Tibial artery (tissue), 4 donors: ENCODE measurements around the gene PTMA.

ENCODE experiments used
- DNase-seq, 2 donors: peaks; one replicate each; pipeline ENCODE4 v3.0.0-alpha.2; 2019
- H3K27ac ChIP-seq, 2 donors: fragments of 200-600 bp; sonication (generic) in 1 of 2; 1 replicate in 1 of 2; 2 replicates in 1 of 2; pipeline ENCODE4 v1.5.1; 2018 to 2019; ENCODE audit warnings: mild to moderate bottlenecking in 1 of 2
- H3K27me3 ChIP-seq, 2 donors: fragments of 200-600 bp; sonication (generic) in 1 of 2; one replicate each; pipeline versions ENCODE4 v1.5.1 to v1.6.0; 2016 to 2019
- H3K36me3 ChIP-seq, 3 donors: fragments of 200-600 bp; sonication (generic) in 2 of 3; one replicate each; pipeline ENCODE4 v1.5.1; 2016 to 2019; ENCODE audit warnings: mild to moderate bottlenecking in 2 of 3
- H3K4me1 ChIP-seq, 4 donors: fragments of 200-600 bp; sonication (generic) in 2 of 4; 1 replicate in 3 of 4; 2 replicates in 1 of 4; pipeline ENCODE4 v1.5.1; 2016 to 2019
- H3K4me3 ChIP-seq, 2 donors: fragments of 200-600 bp; sonication (generic) in 1 of 2; 1 replicate in 1 of 2; 2 replicates in 1 of 2; pipeline ENCODE4 v1.5.1; 2018 to 2019; ENCODE audit warnings: mild to moderate bottlenecking in 2 of 2
- H3K9me3 ChIP-seq, 3 donors: fragments of 200-600 bp; sonication (generic) in 1 of 3; one replicate each; pipeline ENCODE4 v1.5.1; 2016 to 2019
- intact Hi-C: fragments of 100-400 bp; cut with DNase I; formaldehyde crosslinking; loops from one replicate; pipeline ENCODE4 v1.15.0; 2023; ENCODE audit warnings: low total_unique reads
- TF ChIP-seq, protein P1 (sequence below), 2 experiments: fragments of 200-600 bp in 1 of 2; fragments of 450-650 bp in 1 of 2; IDR thresholded peaks; one replicate each; pipeline ENCODE4 v1.5.1; 2017 to 2019; ENCODE audit warnings: antibody characterized with exemption in 2 of 2, mild to moderate bottlenecking in 1 of 2, moderate library complexity in 1 of 2

Gene PTMA

DNA sequence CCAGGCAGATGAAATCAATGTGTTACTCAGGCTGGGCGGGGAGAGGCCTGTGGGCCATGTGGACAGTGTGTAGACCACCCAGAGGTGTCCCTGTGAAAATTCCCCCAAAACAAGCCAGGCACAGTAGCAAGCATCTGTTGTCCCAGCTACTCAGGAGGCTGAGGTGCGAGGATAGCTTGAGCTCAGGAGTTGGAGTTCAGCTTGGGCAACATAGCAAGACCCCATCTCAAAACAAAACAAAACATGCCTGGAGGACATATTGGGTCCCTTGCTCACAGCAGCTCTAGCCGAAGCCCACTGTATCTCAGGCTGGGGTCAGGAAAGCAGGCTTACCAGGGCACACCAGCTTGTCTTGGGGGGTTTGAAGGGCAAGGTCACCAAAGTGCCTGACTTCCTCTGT, 4.3 kb upstream of the PTMA start:
- intact Hi-C loops, result no loop called here
- peaks cover 0 to 30% (median 13%) of the 10 kb centered on the region in 4 donors for H3K4me1 ChIP-seq
- no peaks in the 10 kb centered on the region for H3K36me3 ChIP-seq
- no peaks in the 10 kb centered on the region for H3K27me3 ChIP-seq
- H3K9me3 ChIP-seq, result no peaks in the 10 kb centered on the region
- no peak for DNase-seq
- no peak overlapping the region for H3K4me3 ChIP-seq
- TF ChIP-seq, protein P1, sequence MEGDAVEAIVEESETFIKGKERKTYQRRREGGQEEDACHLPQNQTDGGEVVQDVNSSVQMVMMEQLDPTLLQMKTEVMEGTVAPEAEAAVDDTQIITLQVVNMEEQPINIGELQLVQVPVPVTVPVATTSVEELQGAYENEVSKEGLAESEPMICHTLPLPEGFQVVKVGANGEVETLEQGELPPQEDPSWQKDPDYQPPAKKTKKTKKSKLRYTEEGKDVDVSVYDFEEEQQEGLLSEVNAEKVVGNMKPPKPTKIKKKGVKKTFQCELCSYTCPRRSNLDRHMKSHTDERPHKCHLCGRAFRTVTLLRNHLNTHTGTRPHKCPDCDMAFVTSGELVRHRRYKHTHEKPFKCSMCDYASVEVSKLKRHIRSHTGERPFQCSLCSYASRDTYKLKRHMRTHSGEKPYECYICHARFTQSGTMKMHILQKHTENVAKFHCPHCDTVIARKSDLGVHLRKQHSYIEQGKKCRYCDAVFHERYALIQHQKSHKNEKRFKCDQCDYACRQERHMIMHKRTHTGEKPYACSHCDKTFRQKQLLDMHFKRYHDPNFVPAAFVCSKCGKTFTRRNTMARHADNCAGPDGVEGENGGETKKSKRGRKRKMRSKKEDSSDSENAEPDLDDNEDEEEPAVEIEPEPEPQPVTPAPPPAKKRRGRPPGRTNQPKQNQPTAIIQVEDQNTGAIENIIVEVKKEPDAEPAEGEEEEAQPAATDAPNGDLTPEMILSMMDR (IDR thresholded peaks at IDR 0.05), result no peak
- H3K27ac ChIP-seq, result no peak overlapping the region

DNA sequence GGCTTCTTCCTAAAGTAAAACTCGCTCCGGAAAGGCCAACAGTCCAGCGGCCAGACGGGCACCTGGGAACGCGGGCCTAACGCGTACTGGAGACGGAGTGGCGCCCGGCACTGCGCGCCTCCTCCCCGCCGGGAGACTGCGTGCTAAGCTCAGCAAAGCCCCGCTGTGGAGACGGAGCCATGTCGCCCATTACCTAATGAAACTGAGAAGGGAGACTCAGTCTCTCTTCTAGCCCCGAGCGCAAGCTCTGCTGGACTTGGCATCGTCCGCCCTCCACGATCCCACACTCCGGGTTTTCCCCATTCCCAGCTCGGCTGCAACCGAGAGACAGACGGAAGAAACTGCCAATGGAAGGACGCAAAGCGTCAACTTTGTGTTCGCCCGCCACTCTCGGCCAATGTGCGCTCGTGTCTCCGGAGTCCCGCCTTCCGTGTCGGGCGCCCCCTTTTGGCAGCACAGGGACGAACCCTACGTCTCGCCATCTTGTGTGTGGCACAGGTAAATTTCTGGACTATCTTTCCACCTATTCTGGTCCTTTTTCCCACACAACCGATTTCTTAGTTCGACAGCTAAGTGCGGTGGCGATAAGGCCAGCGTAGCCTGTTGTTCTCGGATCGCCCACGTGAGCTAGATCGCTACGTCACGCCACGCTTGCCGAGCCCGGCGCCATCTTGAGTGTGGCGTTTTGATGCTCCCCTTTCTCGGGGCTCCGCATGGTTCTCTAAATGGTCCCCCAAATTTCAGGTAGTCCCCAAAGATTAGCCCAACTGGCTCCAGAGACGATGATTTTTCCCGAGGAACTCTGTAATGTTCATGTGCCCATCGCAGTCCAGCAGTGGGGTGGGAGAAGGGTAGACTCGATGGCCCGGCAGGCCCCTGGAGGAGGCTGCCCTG, 1.3 kb upstream of the PTMA start:
- Histone ChIP-seq H3K36me3 (peaks cover 7 to 8% (median 8%) of the 10 kb centered on the region in 3 donors), H3K27ac (peak overlapping the region; percentile 99), H3K4me1 (peaks cover 0 to 35% (median 23%) of the 10 kb centered on the region in 4 donors), H3K27me3 (no peaks in the 10 kb centered on the region), H3K9me3 (no peaks in the 10 kb centered on the region), H3K4me3 (peak overlapping the region; percentile 80 to 99)
- DNase-seq, result peak; percentile 98 to 99
- TF ChIP-seq, protein P1 (IDR thresholded peaks at IDR 0.05), result peak; percentile 58 to 75
- intact Hi-C loops, result no loop called here

DNA sequence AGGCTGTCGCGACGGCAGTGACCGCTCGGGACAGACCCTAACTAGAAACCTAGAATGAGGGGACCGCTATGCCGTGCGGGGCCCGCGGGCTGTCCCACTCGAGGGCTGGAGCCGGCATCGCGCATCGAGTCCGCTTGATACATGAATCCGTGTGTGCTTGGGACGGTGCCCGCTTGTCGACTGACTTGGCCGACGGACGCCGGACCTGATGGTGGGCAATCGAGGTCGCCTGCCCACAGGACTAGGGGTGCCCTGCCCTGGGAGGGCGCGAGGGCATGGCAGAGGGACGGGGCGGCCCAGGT, 749 bp upstream of the PTMA start:
- intact Hi-C loops, result no loop called here
- H3K27ac ChIP-seq, result peak overlapping the region; percentile 99
- peaks cover 13 to 14% (median 14%) of the 10 kb centered on the region in 3 donors for H3K36me3 ChIP-seq
- H3K9me3 ChIP-seq, result no peaks in the 10 kb centered on the region
- TF ChIP-seq, protein P1 (IDR thresholded peaks at IDR 0.05), result no peak
- peaks cover 0 to 38% (median 29%) of the 10 kb centered on the region in 4 donors for H3K4me1 ChIP-seq
- no peak for DNase-seq
- H3K27me3 ChIP-seq, result no peaks in the 10 kb centered on the region
- peak overlapping the region; percentile 80 to 99 for H3K4me3 ChIP-seq

DNA sequence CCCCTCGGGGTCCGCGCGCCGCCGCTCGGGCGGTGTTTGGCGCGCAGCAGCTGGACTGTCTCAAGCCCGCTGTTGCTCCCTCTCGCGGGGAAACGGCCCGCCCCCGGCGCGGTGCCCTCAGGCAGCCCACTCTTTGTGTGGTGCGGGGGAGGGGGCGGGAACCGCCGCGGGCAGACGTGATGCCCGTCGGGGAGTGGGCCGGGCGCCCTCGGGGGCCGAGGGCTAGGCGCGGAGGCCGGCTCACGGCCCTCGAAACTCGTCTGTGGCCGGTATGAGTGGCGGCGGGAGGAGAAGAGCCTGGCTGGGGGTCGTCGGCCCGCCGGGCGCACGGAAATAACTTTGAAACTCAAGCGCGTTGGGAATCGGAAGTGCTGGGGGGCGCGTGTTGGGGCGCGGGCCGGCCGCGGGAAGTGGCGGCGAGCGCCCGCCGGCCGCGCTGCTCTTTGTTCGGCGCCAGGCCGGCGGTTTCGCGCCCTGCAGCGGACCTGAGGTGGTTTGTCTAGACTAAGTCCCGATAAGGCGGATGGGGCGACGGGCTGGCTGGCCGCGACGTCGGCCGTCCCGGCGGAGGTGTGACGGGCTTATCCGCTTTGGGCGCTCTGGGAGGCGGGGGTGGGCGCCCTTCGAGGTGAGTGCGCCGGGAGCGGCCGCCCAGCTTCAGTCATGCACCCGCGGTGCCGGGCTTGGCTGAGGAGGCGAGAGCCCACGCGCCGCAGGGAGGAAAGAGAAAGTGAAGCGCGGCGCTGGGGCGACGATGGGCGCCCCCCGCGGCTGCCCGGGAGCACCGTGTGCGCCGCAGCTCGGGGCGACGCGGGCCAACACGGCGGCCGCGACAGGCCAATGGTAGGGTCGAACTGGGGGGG, 679 bp downstream of the PTMA start:
- Histone ChIP-seq H3K27ac (peak overlapping the region; percentile 99), H3K4me3 (peak overlapping the region; percentile 80 to 99), H3K9me3 (no peaks in the 10 kb centered on the region), H3K36me3 (peaks cover 16 to 24% (median 17%) of the 10 kb centered on the region in 3 donors), H3K4me1 (peaks cover 0 to 43% (median 35%) of the 10 kb centered on the region in 4 donors), H3K27me3 (no peaks in the 10 kb centered on the region)
- intact Hi-C loops, result loop anchor here (2.0 kb wide), 1 partner anchor 96 kb away; no protein-coding TSS in a partner anchor
- TF ChIP-seq, protein P1 (IDR thresholded peaks at IDR 0.05), result no peak
- peak in 1 of 2 donors; percentile 81 for DNase-seq

DNA sequence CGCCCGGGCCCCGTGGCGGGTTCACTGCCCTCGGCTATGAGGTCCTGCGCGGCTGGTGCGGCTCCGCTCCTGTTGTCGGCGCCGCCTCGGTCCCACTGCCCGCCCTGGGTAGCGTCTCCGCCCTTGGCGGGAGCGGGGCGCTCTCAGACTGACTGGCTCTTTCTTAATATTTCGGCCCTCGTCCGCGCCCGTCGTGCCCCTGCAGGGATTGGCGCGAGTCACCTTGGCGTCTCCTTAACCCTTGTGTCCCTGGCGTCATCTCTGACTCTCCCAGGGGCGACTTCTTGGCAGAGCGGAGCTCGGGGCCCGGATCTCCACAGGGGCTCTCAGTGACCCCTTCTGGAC, 1.3 kb downstream of the PTMA start:
- peaks cover 16 to 26% (median 17%) of the 10 kb centered on the region in 3 donors for H3K36me3 ChIP-seq
- peak overlapping the region; percentile 80 to 99 for H3K4me3 ChIP-seq
- peak; percentile 74 to 89 for DNase-seq
- intact Hi-C loops, result loop anchor here (2.0 kb wide), 1 partner anchor 97 kb away; no protein-coding TSS in a partner anchor
- peak overlapping the region; percentile 99 for H3K27ac ChIP-seq
- H3K4me1 ChIP-seq, result peaks cover 0 to 46% (median 38%) of the 10 kb centered on the region in 4 donors
- TF ChIP-seq, protein P1 (IDR thresholded peaks at IDR 0.05), result peak in 1 of 2 experiments; percentile 16
- no peaks in the 10 kb centered on the region for H3K9me3 ChIP-seq
- no peaks in the 10 kb centered on the region for H3K27me3 ChIP-seq
